ENCODE results near the gene ZC2HC1B. TPM values are rescaled to one million over a fixed set of nuclear protein-coding genes. Genes with fewer than 3 reads are reported as not detected.

The ZC2HC1B gene
- total RNA-seq, 1 donor from 2014 or later = not detected

DNA sequence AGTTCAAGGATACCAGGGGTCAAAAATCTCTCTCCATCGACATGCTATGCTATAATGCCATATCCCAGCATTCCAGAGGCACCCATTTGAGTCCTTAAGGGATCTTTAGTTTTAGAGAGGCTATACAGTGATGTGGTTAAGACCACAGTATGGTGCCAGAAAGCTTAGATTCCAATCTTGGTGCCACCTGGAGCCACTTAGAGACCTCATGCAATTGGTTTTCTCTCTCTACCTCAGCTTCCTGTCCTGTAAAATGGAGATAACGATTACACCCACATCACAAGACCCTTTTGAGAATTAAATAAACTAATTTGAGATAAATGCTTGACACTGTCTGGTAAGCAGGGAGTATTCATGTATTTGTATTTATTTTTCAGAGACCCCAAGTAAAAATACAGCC, 104.8 kb downstream of the ZC2HC1B start:
- Histone ChIP-seq H3K4me2 (ENCODE audit: low read length) (no peak overlapping the region), H3K9ac (ENCODE audit: low read length) (no peak overlapping the region), H3K9me3 (ENCODE audit: insufficient read depth, low read depth, low read length) (no peaks in the 10 kb centered on the region), H3K79me2 (ENCODE audit: insufficient read depth, low read length) (no peaks in the 10 kb centered on the region), H3K27ac (ENCODE audit: low read depth, low read length) (no peak overlapping the region), H2AFZ (ENCODE audit: low read depth, low read length) (no peak overlapping the region), H3K4me1 (ENCODE audit: insufficient read depth, low read length) (peaks cover 13% of the 10 kb centered on the region), H3K27me3 (ENCODE audit: insufficient read depth, low read length) (no peaks in the 10 kb centered on the region), H3K36me3 (ENCODE audit: insufficient read depth, low read length) (no peaks in the 10 kb centered on the region), H3K4me3 (ENCODE audit: insufficient read depth, low read depth, low read length) (no peak overlapping the region), H4K20me1 (ENCODE audit: insufficient read depth, low read length) (peaks cover 3% of the 10 kb centered on the region)
- Mint-ChIP-seq H3K4me1 (ENCODE audit: low read depth, unreplicated experiment) (peaks cover 17% of the 10 kb centered on the region), H3K27me3 (ENCODE audit: low read depth, unreplicated experiment) (peaks cover 51% of the 10 kb centered on the region), H3K9me3 (ENCODE audit: unreplicated experiment) (peaks cover 4% of the 10 kb centered on the region), H3K36me3 (ENCODE audit: low read depth, unreplicated experiment) (peaks cover 6% of the 10 kb centered on the region), H3K4me3 (ENCODE audit: unreplicated experiment) (no peak overlapping the region), H3K27ac (ENCODE audit: unreplicated experiment) (no peak overlapping the region)
- TF ChIP-seq, protein P1, sequence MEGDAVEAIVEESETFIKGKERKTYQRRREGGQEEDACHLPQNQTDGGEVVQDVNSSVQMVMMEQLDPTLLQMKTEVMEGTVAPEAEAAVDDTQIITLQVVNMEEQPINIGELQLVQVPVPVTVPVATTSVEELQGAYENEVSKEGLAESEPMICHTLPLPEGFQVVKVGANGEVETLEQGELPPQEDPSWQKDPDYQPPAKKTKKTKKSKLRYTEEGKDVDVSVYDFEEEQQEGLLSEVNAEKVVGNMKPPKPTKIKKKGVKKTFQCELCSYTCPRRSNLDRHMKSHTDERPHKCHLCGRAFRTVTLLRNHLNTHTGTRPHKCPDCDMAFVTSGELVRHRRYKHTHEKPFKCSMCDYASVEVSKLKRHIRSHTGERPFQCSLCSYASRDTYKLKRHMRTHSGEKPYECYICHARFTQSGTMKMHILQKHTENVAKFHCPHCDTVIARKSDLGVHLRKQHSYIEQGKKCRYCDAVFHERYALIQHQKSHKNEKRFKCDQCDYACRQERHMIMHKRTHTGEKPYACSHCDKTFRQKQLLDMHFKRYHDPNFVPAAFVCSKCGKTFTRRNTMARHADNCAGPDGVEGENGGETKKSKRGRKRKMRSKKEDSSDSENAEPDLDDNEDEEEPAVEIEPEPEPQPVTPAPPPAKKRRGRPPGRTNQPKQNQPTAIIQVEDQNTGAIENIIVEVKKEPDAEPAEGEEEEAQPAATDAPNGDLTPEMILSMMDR (IDR thresholded peaks at IDR 0.05; ENCODE audit: insufficient read depth, low read depth, low read length) = no peak
- no peak for TF ChIP-seq EZH2 (IDR thresholded peaks at IDR 0.05; ENCODE audit: insufficient read depth, low read length)
- no peak for DNase-seq (ENCODE audit: low read depth)
- FAIRE-seq = no peak

DNA sequence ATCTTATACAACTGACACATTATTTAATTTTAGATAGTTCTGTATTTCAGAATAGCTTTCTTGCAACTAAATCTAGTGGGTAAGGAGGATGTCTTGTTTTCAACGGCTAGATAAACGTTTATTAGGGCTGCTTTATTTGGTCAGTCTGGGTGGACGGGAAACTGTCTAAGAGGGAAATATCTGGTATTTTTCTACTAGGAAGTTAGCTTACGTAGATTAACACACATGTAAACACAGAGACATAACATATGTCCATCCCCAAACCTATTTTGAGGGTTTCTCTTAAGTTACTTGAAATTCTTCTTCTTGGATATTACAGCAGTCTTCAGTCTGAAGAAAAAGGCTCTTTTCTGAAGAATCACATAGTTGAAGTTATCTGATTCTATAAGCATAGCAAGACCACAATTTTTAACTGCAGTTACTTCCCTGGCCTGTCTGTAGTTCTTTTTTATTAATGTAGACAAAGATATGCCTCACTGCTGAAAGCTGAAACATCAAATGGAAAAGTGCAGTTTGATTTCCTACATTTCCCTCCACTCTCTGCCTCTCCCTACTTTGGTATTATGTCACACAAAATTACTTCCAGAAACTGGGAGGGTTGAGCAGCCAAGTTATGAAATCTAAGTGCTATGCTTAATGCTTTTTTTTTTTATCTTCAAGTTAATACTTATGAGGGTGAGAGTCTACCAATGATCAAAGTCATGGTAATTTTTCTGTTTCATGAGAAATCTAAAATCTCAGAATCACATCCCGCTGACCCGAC, 106.4 kb downstream of the ZC2HC1B start:
- Histone ChIP-seq H3K9ac (ENCODE audit: low read length) (no peak overlapping the region), H3K36me3 (ENCODE audit: insufficient read depth, low read length) (no peaks in the 10 kb centered on the region), H4K20me1 (ENCODE audit: insufficient read depth, low read length) (peaks cover 3% of the 10 kb centered on the region), H2AFZ (ENCODE audit: low read depth, low read length) (no peak overlapping the region), H3K79me2 (ENCODE audit: insufficient read depth, low read length) (no peaks in the 10 kb centered on the region), H3K27me3 (ENCODE audit: insufficient read depth, low read length) (no peaks in the 10 kb centered on the region), H3K27ac (ENCODE audit: low read depth, low read length) (no peak overlapping the region), H3K4me2 (ENCODE audit: low read length) (no peak overlapping the region), H3K9me3 (ENCODE audit: insufficient read depth, low read depth, low read length) (no peaks in the 10 kb centered on the region), H3K4me3 (ENCODE audit: insufficient read depth, low read depth, low read length) (no peak overlapping the region), H3K4me1 (ENCODE audit: insufficient read depth, low read length) (peaks cover 11% of the 10 kb centered on the region)
- Mint-ChIP-seq H3K9me3 (ENCODE audit: unreplicated experiment) (peaks cover 3% of the 10 kb centered on the region), H3K4me3 (ENCODE audit: unreplicated experiment) (no peak overlapping the region), H3K27ac (ENCODE audit: unreplicated experiment) (no peak overlapping the region), H3K27me3 (ENCODE audit: low read depth, unreplicated experiment) (peaks cover 42% of the 10 kb centered on the region), H3K4me1 (ENCODE audit: low read depth, unreplicated experiment) (peaks cover 16% of the 10 kb centered on the region), H3K36me3 (ENCODE audit: low read depth, unreplicated experiment) (peaks cover 4% of the 10 kb centered on the region)
- FAIRE-seq (no peak), DNase-seq (ENCODE audit: low read depth) (no peak)
- TF ChIP-seq EZH2 (IDR thresholded peaks at IDR 0.05; ENCODE audit: insufficient read depth, low read length) = no peak
- TF ChIP-seq, protein P1 (IDR thresholded peaks at IDR 0.05; ENCODE audit: insufficient read depth, low read depth, low read length) = no peak
